HL-60 (cell line): ENCODE measurements around the gene A1CF.

Source experiments
- CTCF ChIP-seq: IDR thresholded peaks from one replicate; pipeline ENCODE4 v1.5.1; 2011; ENCODE audit warnings: low read length, control low read depth, inconsistent platforms; ENCODE audit not compliant: insufficient read depth
- GABPA ChIP-seq: IDR thresholded peaks from 2 replicates; pipeline ENCODE4 v1.6.1; 2012; ENCODE audit warnings: low read depth
- SPI1 ChIP-seq: IDR thresholded peaks from 2 replicates; pipeline ENCODE4 v1.6.1; 2012; ENCODE audit warnings: low read depth, mild to moderate bottlenecking, borderline replicate concordance

GRCh38 chr10:50928190-50928552, 42.7 kb upstream of the A1CF start:
- no peak for TF ChIP-seq CTCF
- no peak for TF ChIP-seq GABPA
- TF ChIP-seq SPI1: no peak
